Hepatocyte (in vitro differentiated cells): ENCODE data around the gene BAG5. TPM values are rescaled to one million over a fixed set of nuclear protein-coding genes. Genes with fewer than 3 reads are reported as not detected.
A peak's percentile ranks its signal among the peaks of the same experiment; 100 is the strongest.
"Not testable (repeated sequence)": the region's sequence is repeated elsewhere in the genome, so short reads cannot be mapped to it uniquely, and the experiment has no call there.

Experiments used
- DNase-seq: peaks from one replicate; pipeline ENCODE4 v3.0.0-alpha.2; 2016; ENCODE audit warnings: low spot score
- H2AFZ ChIP-seq: fragments of 200-600 bp; sonication (generic); 2 replicates; pipeline ENCODE4 v1.6.0; 2016; ENCODE audit warnings: antibody characterized with exemption, mild to moderate bottlenecking
- H3K27ac ChIP-seq: fragments of 200-600 bp; sonication (generic); 2 replicates; pipeline ENCODE4 v1.5.1; 2016; ENCODE audit warnings: mild to moderate bottlenecking
- H3K27me3 ChIP-seq: fragments of 200-600 bp; sonication (generic); 2 replicates; pipeline ENCODE4 v1.6.1; 2016
- H3K36me3 ChIP-seq: fragments of 200-600 bp; sonication (generic); replicated peaks from 2 replicates; pipeline ENCODE4 v1.5.1; 2016; ENCODE audit warnings: low read depth; ENCODE audit not compliant: insufficient read depth
- H3K4me1 ChIP-seq: fragments of 200-600 bp; sonication (generic); 2 replicates; pipeline ENCODE4 v1.5.1; 2016; ENCODE audit warnings: mild to moderate bottlenecking, moderate library complexity; ENCODE audit not compliant: insufficient read depth
- H3K4me2 ChIP-seq: fragments of 200-600 bp; sonication (generic); 2 replicates; pipeline ENCODE4 v1.6.0; 2016
- H3K4me3 ChIP-seq: fragments of 200-600 bp; sonication (generic); 2 replicates; pipeline ENCODE4 v1.5.1; 2016; ENCODE audit warnings: mild to moderate bottlenecking
- H3K79me2 ChIP-seq: fragments of 200-600 bp; sonication (generic); 2 replicates; pipeline ENCODE4 v1.6.0; 2017; ENCODE audit warnings: mild to moderate bottlenecking
- H3K9me2 ChIP-seq: fragments of 200-600 bp; sonication (generic); replicated peaks from 2 replicates; pipeline ENCODE4 v1.6.0; 2017; ENCODE audit warnings: mild to moderate bottlenecking; ENCODE audit not compliant: insufficient read depth
- H3K9me3 ChIP-seq: fragments of 200-600 bp; sonication (generic); 2 replicates; pipeline ENCODE4 v1.5.1; 2016; ENCODE audit warnings: low read depth, mild to moderate bottlenecking
- H4K20me1 ChIP-seq: fragments of 200-600 bp; sonication (generic); 2 replicates; pipeline ENCODE4 v1.6.0; 2016; ENCODE audit warnings: mild to moderate bottlenecking; ENCODE audit not compliant: insufficient read depth, poor library complexity, severe bottlenecking
- CTCF ChIP-seq: fragments of 200-600 bp; sonication (generic); IDR thresholded peaks from 2 replicates; pipeline ENCODE4 v1.5.1; 2016; ENCODE audit warnings: antibody characterized with exemption, mild to moderate bottlenecking; ENCODE audit not compliant: poor library complexity
- EZH2 ChIP-seq: fragments of 200-600 bp; sonication (generic); IDR thresholded peaks from 2 replicates; pipeline ENCODE4 v1.6.1; 2016; ENCODE audit warnings: antibody characterized with exemption, mild to moderate bottlenecking, borderline replicate concordance
- EZH2phosphoT487 ChIP-seq: fragments of 200-600 bp; sonication (generic); IDR thresholded peaks from one replicate; pipeline ENCODE4 v1.6.1; 2018; ENCODE audit warnings: antibody characterized with exemption, mild to moderate bottlenecking, low read depth, moderate library complexity; ENCODE audit not compliant: unreplicated experiment, severe bottlenecking
- WGBS: methylation state at CpG from one replicate; pipeline ENCODE4 v1.1.6; 2016; ENCODE audit warnings: low lambda C conversion rate; ENCODE audit errors: missing lambda C conversion rate; 5-methylcytosine and 5-hydroxymethylcytosine counted together
- polyA plus RNA-seq: library from polyadenylated mRNA; unstranded; fragments of >200 nt; fragmentation: Nextera tagmentation; extraction: Ambion mirVana; gene quantifications from 2 replicates; pipeline ENCODE4 v1.2.1, GENCODE V29; 2016
- total RNA-seq: library from RNA; depleted of rRNA; stranded (reverse); fragments of >200 nt; gene quantifications from 2 replicates; pipeline ENCODE4 v1.2.3, GENCODE V29; 2014

BAG5 gene
- total RNA-seq (25.8 and 27.4 TPM in 2 replicates), polyA plus RNA-seq (11.7 and 13.9 TPM in 2 replicates)

GRCh38 chr14:103562429-103563225, at the start of gene BAG5, which contains the start of gene COA8:
Gene BAG5, minus strand, starts transcription at chr14:103562657. Its CDS starts 1,493 bp downstream, at chr14:103561164.
Gene COA8, plus strand, starts transcription at chr14:103562960. Its CDS starts 42 bp downstream, at chr14:103563002.
- no peaks in the 10 kb centered on the region for H3K9me2 ChIP-seq
- peak within 1 kb of the TSS; percentile 100 for H3K4me3 ChIP-seq
- H3K4me2 ChIP-seq = peak within 1 kb of the TSS; percentile 98
- H3K27me3 ChIP-seq = no peaks in the 10 kb centered on the region
- peaks cover 17% of the 10 kb centered on the region for H3K4me1 ChIP-seq
- peak within 1 kb of the TSS; percentile 100 for H3K27ac ChIP-seq
- H3K36me3 ChIP-seq = no peaks in the 10 kb centered on the region
- peaks cover 37% of the 10 kb centered on the region for H4K20me1 ChIP-seq
- peak within 1 kb of the TSS; percentile 92 for H2AFZ ChIP-seq
- H3K9me3 ChIP-seq = no peaks in the 10 kb centered on the region
- under 1% methylated on average over 48 of the region's 109 CpGs for WGBS
- H3K79me2 ChIP-seq = peaks cover 95% of the 10 kb centered on the region
- no peak for TF ChIP-seq EZH2
- no peak for TF ChIP-seq EZH2phosphoT487
- TF ChIP-seq CTCF = no peak
- peak; percentile 92 for DNase-seq

- Histone ChIP-seq H3K9me2 (no peaks in the 10 kb centered on the region), H3K9me3 (peaks cover 5% of the 10 kb centered on the region), H2AFZ (no peak overlapping the region), H3K4me1 (no peaks in the 10 kb centered on the region), H3K27ac (no peak overlapping the region), H3K27me3 (no peaks in the 10 kb centered on the region), H3K4me3 (no peak overlapping the region), H3K4me2 (no peak overlapping the region), H3K36me3 (no peaks in the 10 kb centered on the region), H4K20me1 (no peaks in the 10 kb centered on the region), H3K79me2 (no peaks in the 10 kb centered on the region)
- TF ChIP-seq EZH2phosphoT487 (no peak), EZH2 (no peak), CTCF (no peak)
- WGBS = 88% methylated on average over 2 of the region's 2 CpGs
- DNase-seq = no peak
Measured at GRCh38 chr14:103611215-103611614, 48.8 kb upstream of the BAG5 start.

- not testable (repeated sequence) for H3K4me3 ChIP-seq, H3K9me3 ChIP-seq, H3K4me1 ChIP-seq, H3K9me2 ChIP-seq, H3K27ac ChIP-seq, H3K4me2 ChIP-seq, H4K20me1 ChIP-seq, DNase-seq, H3K79me2 ChIP-seq, H3K27me3 ChIP-seq, H2AFZ ChIP-seq, H3K36me3 ChIP-seq
- 96% methylated on average over 4 of the region's 4 CpGs for WGBS
Measured at GRCh38 chr14:103609081-103609480, 46.6 kb upstream of the BAG5 start.

- H3K4me3 ChIP-seq = no peak overlapping the region
Measured at GRCh38 chr14:103607822-103608221, 45.4 kb upstream of the BAG5 start.

More at GRCh38 chr14:103607822-103608221, 45.4 kb upstream of the BAG5 start:
- no peak overlapping the region for H2AFZ ChIP-seq
- H3K27me3 ChIP-seq = no peaks in the 10 kb centered on the region
- no peaks in the 10 kb centered on the region for H3K79me2 ChIP-seq
- no peaks in the 10 kb centered on the region for H3K36me3 ChIP-seq
- H3K4me2 ChIP-seq = peak overlapping the region; percentile 69
- H3K9me2 ChIP-seq = no peaks in the 10 kb centered on the region
- no peaks in the 10 kb centered on the region for H3K4me1 ChIP-seq
- no peak for DNase-seq
- H4K20me1 ChIP-seq = no peaks in the 10 kb centered on the region
- peaks cover 5% of the 10 kb centered on the region for H3K9me3 ChIP-seq
- WGBS = 64% methylated on average over 15 of the region's 15 CpGs
- H3K27ac ChIP-seq = no peak overlapping the region
- TF ChIP-seq EZH2 (no peak), EZH2phosphoT487 (no peak), CTCF (no peak)
